Measurements from ENCODE around the gene CLCN2. TPM values are rescaled to one million over a fixed set of nuclear protein-coding genes. Genes with fewer than 3 reads are reported as not detected.

CLCN2 gene
- total and polyA plus RNA-seq, 11 donors: 1.2 to 3.6 (median 2.0) TPM

- Histone ChIP-seq H3K4me1 (peaks cover 0 to 42% (median 27%) of the 10 kb centered on the region in 12 donors), H3K27ac (peak overlapping the region in 11 of 12 donors; percentile 57 to 86 (median 73)), H3K4me3 (peak overlapping the region in 8 of 12 donors; percentile 32 to 74 (median 52)), H3K27me3 (peaks cover 0 to 60% (median 31%) of the 10 kb centered on the region in 9 donors), H3K36me3 (peaks cover 0 to 5% (median 0%) of the 10 kb centered on the region in 9 donors), H3K9me3 (no peaks in the 10 kb centered on the region)
- DNase-seq: no peak
- TF ChIP-seq, protein P1, sequence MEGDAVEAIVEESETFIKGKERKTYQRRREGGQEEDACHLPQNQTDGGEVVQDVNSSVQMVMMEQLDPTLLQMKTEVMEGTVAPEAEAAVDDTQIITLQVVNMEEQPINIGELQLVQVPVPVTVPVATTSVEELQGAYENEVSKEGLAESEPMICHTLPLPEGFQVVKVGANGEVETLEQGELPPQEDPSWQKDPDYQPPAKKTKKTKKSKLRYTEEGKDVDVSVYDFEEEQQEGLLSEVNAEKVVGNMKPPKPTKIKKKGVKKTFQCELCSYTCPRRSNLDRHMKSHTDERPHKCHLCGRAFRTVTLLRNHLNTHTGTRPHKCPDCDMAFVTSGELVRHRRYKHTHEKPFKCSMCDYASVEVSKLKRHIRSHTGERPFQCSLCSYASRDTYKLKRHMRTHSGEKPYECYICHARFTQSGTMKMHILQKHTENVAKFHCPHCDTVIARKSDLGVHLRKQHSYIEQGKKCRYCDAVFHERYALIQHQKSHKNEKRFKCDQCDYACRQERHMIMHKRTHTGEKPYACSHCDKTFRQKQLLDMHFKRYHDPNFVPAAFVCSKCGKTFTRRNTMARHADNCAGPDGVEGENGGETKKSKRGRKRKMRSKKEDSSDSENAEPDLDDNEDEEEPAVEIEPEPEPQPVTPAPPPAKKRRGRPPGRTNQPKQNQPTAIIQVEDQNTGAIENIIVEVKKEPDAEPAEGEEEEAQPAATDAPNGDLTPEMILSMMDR (IDR thresholded peaks at IDR 0.05): no peak
- TF ChIP-seq POLR2A (IDR thresholded peaks at IDR 0.05): no peak
- WGBS, 4 donors: 61 to 76% (median 70%) methylated on average over 10 of the region's 10 CpGs
- intact Hi-C loops (cut with DNase I): loop anchor here in 4 of 10 donors (5.0 to 10.0 kb wide), 3 partner anchors 136 to 396 kb away; no protein-coding TSS in a partner anchor
- ATAC-seq: peak in 3 of 4 donors; percentile 13 to 30 (median 23)
These were observed 17.4 kb upstream of the CLCN2 start for GRCh38 chr3:184378651-184379357.

- Histone ChIP-seq H3K27ac (peak within 1 kb of the TSS in 11 of 12 donors; percentile 57 to 86 (median 73)), H3K4me1 (peaks cover 0 to 42% (median 28%) of the 10 kb centered on the region in 12 donors), H3K4me3 (peak within 1 kb of the TSS in 2 of 12 donors; percentile 52 to 58), H3K36me3 (peaks cover 0 to 5% (median 0%) of the 10 kb centered on the region in 9 donors), H3K27me3 (peaks cover 0 to 60% (median 31%) of the 10 kb centered on the region in 9 donors), H3K9me3 (no peaks in the 10 kb centered on the region)
- WGBS, 4 donors: 64 to 68% (median 66%) methylated on average over 7 of the region's 7 CpGs
- intact Hi-C loops (cut with DNase I): loop anchor here in 4 of 10 donors (5.0 to 10.0 kb wide), 3 partner anchors 137 to 397 kb away; no protein-coding TSS in a partner anchor
- DNase-seq (peak in 2 of 5 donors; percentile 31 to 56), ATAC-seq (peak in 1 of 4 donors; percentile 10)
- no peak for TF ChIP-seq POLR2A (IDR thresholded peaks at IDR 0.05)
- TF ChIP-seq, protein P1 (IDR thresholded peaks at IDR 0.05): no peak
These were observed 16.6 kb upstream of the CLCN2 start, which contains the start of gene THPO for GRCh38 chr3:184377882-184378445. THPO (minus strand) TSS chr3:184378207; CDS start chr3:184376259, 1,948 bp downstream.

GRCh38 chr3:184377374-184377773, 16.0 kb upstream of the CLCN2 start:
- no peak overlapping the region for H3K4me3 ChIP-seq
- H3K27me3 ChIP-seq: peaks cover 0 to 55% (median 31%) of the 10 kb centered on the region in 9 donors
- intact Hi-C loops (cut with DNase I): loop anchor here in 4 of 10 donors (5.0 to 10.0 kb wide), 3 partner anchors 137 to 397 kb away; no protein-coding TSS in a partner anchor
- ATAC-seq (no peak), DNase-seq (no peak)
- no peak for TF ChIP-seq POLR2A (IDR thresholded peaks at IDR 0.05)
- TF ChIP-seq, protein P1 (IDR thresholded peaks at IDR 0.05): no peak
- no peaks in the 10 kb centered on the region for H3K36me3 ChIP-seq
- peak overlapping the region in 3 of 12 donors; percentile 13 to 76 (median 33) for H3K27ac ChIP-seq
- WGBS, 4 donors: 77 to 84% (median 78%) methylated on average over 5 of the region's 5 CpGs
- H3K4me1 ChIP-seq: peaks cover 0 to 42% (median 29%) of the 10 kb centered on the region in 12 donors
- no peaks in the 10 kb centered on the region for H3K9me3 ChIP-seq
